NCI-H1436 (cell line): ENCODE data around the gene NT5C.
"Not testable (repeated sequence)": the region's sequence is repeated elsewhere in the genome, so short reads cannot be mapped to it uniquely, and the experiment has no call there.

ENCODE experiments used
- DNase-seq: peaks from one replicate; lab custom pipeline; 2025; lab: John Stamatoyannopoulos, UW

The NT5C gene

GRCh38 chr17:75144816-75145512, 13.4 kb upstream of the NT5C start:
- no peak for DNase-seq

GRCh38 chr17:75142236-75142971, 10.9 kb upstream of the NT5C start:
- no peak for DNase-seq

DNA sequence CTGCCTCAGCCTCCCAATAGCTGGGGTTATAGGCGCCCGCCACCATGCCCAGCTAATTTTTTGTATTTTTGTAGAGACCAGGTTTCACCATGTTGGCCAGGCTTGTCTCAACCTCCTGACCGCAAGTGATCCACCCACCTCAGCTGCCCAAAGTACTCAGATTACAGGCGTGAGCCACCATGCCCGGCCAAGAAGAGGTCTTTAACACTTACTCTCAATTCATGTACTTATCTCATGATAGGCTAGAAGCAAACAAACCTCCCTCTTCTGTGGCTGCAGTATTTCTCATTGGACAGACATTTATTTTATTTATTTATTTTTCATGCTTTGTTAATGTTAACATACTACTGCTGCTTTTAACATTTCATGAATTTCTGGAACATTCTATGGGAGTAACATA, 7.0 kb upstream of the NT5C start:
- no peak for DNase-seq

DNA sequence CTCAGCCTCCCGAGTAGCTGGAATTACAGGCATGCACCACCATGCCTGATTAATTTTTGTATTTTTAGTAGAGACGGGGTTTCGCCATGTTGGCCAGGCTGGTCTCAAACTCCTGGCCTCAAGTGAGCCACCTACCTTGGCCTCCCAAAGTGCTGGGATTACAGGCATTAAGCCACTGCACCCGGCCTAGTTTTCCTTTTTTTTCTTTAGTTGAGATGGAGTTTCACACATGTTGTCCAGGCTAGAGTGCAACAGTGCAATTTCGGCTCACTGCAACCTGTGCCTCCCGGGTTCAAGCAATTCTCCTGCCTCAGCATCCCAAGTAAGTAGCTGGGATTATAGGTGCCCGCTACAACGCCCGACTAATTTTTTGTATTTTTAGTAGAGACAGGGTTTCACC, 6.2 kb upstream of the NT5C start:
- DNase-seq, result not testable (repeated sequence)

- no peak for DNase-seq
These were observed 4.4 kb upstream of the NT5C start for GRCh38 chr17:75135946-75136345.

DNA sequence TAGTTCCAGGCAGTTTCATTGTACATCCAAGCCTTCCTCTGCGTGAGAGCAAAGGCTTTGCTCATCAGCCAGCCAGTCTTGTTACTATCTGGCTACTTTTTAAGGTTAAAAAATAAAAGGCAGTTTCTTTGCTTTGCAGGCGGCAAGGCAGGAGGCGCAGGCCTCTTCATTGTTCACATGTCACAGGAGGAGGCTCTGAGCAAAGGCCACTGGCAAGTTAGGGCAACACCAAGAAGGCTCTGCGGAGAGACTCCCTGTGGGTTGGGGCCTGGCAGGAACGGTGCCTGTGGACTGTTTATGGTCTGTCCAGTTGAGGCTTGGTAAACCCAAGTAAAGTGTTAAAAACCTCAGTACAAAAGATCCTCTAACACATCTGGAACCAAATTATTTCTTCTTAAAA, 3.9 kb upstream of the NT5C start:
- no peak for DNase-seq

DNA sequence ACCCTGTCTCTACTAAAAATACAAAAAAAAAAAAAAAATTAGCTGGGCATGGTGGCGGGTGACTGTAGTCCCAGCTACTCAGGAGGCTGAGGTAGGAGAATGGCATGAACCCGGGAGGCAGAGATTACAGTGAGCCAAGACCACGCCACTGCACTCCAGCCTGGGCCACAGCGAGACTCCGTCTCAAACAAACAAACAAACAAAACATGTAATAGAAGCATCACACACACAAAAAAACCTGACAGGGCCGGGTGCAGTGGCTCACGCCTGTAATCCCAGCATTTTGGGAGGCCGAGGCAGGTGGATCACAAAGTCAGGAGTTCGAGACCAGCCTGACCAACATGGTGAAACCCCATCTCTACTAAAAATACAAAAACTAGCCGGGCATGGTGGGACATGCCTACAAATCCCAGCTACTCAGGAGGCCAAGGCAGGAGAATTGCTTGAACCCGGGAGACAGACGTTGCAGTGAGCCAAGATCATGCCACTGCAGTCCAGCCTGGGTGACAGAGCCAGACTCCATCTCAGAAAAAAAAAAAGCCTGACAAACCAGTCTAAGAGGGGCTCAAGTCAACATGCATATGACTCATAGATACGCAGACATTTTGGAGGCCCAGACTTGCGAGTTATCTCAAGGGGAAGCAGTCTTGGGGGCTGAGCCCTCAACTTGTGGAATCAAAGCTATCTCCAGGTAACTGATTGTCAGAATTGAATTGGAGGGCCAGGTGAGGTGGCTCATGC, 2.2 kb upstream of the NT5C start:
- DNase-seq, result not testable (repeated sequence)

- no peak for DNase-seq
These were observed 1.5 kb upstream of the NT5C start for GRCh38 chr17:75133001-75133400.

DNA sequence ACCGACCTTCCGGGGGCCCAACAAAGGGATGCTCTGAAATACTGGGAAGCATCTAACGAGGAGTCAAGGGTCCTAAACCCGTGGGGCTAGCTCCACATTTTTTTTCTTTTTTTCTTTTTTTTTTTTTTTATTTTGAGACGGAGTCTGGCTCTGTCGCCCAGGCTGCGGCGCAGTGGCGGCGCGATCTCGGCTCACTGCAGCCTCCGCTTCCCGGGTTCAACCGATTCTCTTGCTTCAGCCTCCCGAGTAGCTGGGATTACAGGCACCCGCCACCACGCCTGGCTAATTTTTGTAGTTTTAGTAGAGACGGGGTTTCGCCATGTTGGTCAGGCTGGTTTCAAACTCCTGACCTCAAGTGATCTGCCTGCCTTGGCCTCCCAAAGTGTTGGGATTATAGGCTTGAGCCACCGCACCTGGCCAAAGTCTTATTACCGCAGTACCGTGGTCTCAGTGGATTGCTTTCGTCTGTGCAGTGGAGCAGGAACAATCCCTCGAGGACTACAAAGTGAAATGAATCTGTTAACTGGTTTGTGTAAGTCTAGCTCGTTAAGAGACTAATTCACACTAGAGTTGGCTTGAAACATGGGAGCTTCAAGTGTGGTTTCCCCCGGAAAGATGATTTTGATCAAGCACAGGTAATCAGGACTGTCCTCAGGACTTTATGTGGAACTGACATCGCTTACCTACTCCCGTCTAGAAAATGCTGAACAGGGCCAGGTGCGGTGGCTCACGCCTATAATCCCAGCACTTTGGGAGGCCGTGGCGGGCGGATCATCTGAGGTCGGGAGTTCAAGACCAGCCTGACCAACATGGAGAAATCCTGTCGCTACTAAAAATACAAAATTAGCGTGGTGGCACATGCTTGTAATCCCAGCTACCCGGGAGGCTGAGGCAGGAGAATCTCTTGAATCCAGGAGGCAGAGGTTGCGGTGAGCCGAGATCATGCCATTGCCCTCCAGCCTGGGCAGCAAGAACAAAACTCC, 767 bp upstream of the NT5C start:
- DNase-seq, result peak; percentile 28

DNA sequence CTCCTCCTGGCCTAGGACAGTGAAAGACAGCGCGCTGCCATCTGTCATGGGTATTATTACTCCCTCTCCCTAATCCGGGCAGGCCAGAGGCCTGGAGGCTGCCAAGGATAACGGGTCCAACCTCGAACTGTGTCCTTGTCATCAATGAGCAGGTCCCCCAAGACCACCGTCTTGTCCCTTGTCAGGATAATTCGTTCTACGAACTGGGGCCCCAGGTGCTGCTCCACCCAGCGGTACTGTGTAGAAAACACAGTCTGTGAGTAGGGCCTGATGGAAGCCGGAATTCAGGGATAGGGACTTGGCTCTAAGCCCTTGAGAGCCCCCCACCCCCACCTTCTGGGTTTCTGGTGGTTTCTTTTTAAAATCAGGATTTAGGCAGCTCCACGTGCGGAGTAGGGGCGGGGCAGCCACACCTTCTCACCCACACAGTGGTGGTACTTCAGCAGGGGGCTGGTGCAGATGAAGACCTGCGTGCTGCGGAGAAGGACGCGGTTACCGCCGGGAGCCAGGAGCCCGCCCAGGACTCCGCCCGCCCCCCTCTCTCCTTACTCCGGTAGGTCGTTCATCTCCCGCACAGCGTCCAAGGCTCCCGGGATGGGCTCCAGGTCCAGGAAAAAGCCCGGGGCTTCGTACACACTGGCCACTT, 787 bp downstream of the NT5C start:
- DNase-seq, result peak; percentile 65

GRCh38 chr17:75130059-75130631, 1.4 kb downstream of the NT5C start:
- DNase-seq, result no peak

- no peak for DNase-seq
These were observed 2.0 kb downstream of the NT5C start for GRCh38 chr17:75129576-75129975.

DNA sequence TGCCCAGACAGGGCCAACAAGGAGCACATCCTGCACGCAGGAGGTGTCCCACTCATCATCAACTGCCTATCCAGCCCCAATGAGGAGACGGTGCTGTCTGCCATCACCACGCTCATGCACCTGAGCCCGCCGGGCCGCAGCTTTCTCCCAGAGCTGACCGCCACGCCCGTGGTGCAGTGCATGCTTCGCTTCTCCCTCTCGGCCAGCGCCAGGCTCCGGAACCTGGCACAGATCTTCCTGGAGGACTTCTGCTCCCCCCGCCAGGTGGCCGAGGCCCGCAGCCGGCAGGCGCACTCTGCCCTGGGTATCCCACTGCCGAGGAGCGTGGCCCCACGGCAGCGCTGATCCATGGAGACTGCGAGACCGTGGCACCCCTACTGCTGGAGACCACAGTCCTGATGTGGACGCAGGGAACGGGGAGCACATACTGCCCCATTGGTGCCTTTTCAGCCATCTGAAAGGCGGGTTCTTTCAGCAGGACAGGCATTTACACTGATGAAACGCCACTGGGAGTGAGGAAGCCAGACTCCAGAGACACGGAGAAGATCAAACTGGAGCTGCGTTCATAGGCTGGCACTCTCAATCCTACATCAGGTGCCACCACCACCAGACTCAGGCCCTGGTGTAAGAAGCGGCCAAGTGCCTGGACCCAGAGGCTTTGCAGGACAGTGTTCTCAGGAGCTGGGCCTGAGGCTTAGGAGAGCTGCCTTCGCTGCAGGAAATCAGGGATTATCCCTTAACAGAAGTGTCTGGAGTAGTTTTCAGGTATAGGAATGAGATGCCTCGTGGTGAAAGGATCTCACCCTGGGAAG, 2.6 kb downstream of the NT5C start:
- DNase-seq, result no peak

DNA sequence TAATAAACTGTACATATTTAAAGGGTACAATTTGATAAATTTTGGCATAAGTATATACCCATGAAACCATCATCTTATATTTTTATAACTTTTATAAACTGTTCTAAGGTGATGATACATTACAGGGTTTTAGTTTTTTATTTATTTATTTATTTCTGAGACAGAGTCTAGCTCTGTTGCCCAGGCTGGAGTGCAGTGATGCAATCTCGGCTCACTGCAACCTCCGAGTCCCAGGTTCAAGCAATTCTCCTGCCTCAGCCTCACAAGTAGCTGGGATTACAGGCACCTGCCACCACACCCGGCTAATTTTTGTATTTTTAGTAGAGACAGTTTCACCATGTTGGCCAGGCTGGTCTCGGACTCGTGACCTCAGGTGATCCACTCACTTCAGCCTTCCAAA, 3.6 kb downstream of the NT5C start:
- DNase-seq, result not testable (repeated sequence)

DNA sequence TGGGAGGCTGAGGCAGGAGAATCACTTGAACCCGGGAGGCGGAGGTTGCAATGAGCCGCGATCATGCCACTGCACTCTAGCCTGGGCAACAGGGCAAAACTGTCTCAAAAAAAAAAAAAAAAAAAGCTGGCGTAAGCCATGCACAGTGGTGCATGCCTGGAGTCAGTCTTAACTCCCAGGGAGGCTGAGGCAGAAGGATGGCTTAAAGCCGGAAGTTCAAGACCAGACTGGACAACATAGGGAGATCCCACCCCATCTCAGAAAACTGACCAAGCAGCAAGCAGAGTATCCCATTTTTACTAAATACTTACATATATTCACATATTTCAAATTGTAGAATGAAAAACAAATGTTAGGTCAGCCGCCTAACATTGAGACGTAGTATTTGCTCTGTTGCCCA, 4.6 kb downstream of the NT5C start:
- DNase-seq, result no peak

DNA sequence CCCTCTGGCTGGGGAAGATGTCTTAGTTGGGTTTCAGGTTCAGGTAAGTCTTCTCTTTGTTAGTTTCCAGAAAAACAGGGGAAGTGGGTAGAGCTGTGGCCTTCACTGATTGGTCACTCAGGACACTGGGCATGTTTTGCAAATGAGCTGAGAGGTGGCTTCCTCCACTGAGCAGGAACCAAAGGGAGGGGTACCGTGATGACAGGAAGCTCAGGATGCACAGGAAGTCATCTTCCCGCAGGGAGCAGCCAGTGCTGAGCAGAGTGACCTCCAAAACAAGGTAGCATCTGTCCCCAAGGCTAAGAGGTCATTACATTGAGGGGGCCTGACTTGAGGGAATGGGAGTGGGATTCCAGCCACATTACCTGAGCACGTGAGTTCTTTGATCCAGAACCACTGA, 5.6 kb downstream of the NT5C start:
- DNase-seq, result no peak

DNA sequence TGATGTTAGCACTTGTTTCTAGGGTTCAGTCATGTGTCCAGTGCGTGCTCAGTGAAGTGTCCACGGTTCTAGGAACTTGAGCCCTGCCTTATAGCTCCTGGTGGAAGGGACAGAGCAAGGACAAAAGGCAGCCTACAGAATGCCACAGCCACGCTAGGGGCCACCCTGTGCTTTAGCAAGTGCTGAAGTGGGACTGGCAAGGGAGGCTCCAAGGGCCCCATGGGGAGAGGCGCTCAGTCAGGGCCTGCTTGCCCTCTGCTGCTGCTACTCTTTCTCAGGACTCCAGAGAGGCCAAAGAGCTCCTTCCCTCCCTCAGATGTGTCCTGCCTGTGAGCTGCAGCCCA, 6.8 kb downstream of the NT5C start:
- DNase-seq, result no peak

GRCh38 chr17:75124041-75124818, 7.3 kb downstream of the NT5C start:
- DNase-seq, result peak; percentile 60

GRCh38 chr17:75118307-75118706, 13.2 kb downstream of the NT5C start:
- no peak for DNase-seq
